Measurements from ENCODE around the gene PRG3.

Gene PRG3

DNA sequence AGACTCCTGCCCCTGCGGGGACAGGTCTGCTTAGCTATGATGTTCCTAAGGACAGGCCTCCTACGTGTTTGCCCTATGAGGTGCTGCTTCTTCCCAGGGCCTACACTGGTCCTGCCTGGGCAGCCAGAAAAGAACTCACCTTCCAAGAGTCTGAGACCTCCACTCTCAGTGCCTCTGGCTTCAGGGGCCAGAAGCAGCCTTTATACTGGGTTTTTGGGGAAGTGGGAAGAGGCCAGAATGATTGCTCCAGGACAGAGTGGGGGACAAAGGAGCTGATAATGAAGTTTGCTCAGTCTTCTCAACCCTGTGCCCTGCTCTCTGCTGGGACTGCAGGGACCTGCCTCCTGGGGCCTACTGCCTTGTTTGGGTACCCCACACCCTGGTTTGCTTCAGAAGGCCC is at the start of gene PRG3:
Gene PRG3, minus strand, starts transcription at position 176 of the 400 bp plus-strand sequence. CDS start 442 bp downstream, outside the sequence.
- Histone ChIP-seq H3K27me3 (replicated peaks; ENCODE audit: control insufficient read depth, insufficient read depth, low read length) (no peaks in the 10 kb centered on the region), H3K36me3 (ENCODE audit: control insufficient read depth, insufficient read depth, low read length) (no peaks in the 10 kb centered on the region), H3K4me3 (replicated peaks; ENCODE audit: low read depth, low read length) (no peak within 1 kb of the TSS)
- DNase-seq (ENCODE audit: extremely low read depth, insufficient read length): no peak
- no peak for TF ChIP-seq CTCF (IDR thresholded peaks at IDR 0.05; ENCODE audit: insufficient read depth, low read length, poor library complexity, severe bottlenecking)

DNA sequence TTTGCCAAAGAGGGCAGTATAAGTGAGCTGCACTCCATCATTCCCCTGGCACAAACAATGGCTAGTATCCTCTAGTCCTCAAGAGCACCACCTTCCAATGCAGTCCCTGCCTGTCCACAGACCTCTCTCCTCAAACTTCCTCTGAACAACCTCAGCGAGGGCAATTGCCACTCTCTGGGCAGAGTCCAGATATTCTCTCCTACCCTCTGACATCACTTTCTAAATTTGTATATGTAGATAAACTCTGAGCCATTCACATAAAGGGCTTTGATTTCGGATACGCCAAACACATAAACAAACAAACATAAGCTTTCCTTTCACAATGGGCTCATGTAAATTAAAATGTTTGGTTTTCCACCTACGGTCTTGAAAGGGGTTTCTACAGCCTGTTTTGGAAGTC is 49.0 kb upstream of the PRG3 start:
- Histone ChIP-seq H3K27me3 (replicated peaks; ENCODE audit: control insufficient read depth, insufficient read depth, low read length) (no peaks in the 10 kb centered on the region), H3K36me3 (ENCODE audit: control insufficient read depth, insufficient read depth, low read length) (peaks cover 3% of the 10 kb centered on the region; the same call in 1 of the 2 replicates), H3K4me3 (replicated peaks; ENCODE audit: low read depth, low read length) (no peak overlapping the region)
- no peak for DNase-seq (ENCODE audit: extremely low read depth, insufficient read length)
- no peak for TF ChIP-seq CTCF (IDR thresholded peaks at IDR 0.05; ENCODE audit: insufficient read depth, low read length, poor library complexity, severe bottlenecking)

DNA sequence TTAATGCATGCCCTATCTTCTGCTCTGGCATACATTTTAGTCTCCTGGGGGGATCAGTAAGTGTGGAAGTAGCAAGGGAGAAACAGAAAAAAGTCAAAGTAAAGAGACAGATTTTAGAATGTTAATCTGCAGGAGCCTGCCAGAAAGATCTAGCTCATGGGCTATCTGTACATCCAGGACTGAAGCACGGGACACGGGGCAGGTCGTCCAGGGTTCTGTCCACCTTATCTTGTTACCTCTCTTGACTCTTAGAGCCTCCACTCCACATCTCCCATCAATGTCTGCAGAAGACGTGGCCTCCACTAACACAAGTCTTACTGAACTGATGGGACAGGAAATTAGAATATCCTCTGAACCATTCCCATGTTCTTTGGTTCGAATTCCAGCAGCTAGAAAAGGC is 47.7 kb upstream of the PRG3 start:
- DNase-seq (ENCODE audit: extremely low read depth, insufficient read length): no peak
- Histone ChIP-seq H3K36me3 (ENCODE audit: control insufficient read depth, insufficient read depth, low read length) (peaks cover 7% of the 10 kb centered on the region), H3K4me3 (replicated peaks; ENCODE audit: low read depth, low read length) (no peak overlapping the region), H3K27me3 (replicated peaks; ENCODE audit: control insufficient read depth, insufficient read depth, low read length) (no peaks in the 10 kb centered on the region)
- no peak for TF ChIP-seq CTCF (IDR thresholded peaks at IDR 0.05; ENCODE audit: insufficient read depth, low read length, poor library complexity, severe bottlenecking)

GRCh38 chr11:57427727-57428082 is 46.8 kb upstream of the PRG3 start:
- no peak for DNase-seq (ENCODE audit: extremely low read depth, insufficient read length)
- no peak overlapping the region for H3K4me3 ChIP-seq (replicated peaks; ENCODE audit: low read depth, low read length)

GRCh38 chr11:57426929-57427726 is 46.2 kb upstream of the PRG3 start, which contains the start of gene SLC43A3:
SLC43A3 (minus strand) TSS chr11:57427121; CDS start chr11:57426172, 949 bp downstream.
- DNase-seq (ENCODE audit: extremely low read depth, insufficient read length): peak; percentile 86
- Histone ChIP-seq H3K4me3 (replicated peaks; ENCODE audit: low read depth, low read length) (peak within 1 kb of the TSS; percentile 86), H3K36me3 (ENCODE audit: control insufficient read depth, insufficient read depth, low read length) (peaks cover 11% of the 10 kb centered on the region), H3K27me3 (replicated peaks; ENCODE audit: control insufficient read depth, insufficient read depth, low read length) (no peaks in the 10 kb centered on the region)
- no peak for TF ChIP-seq CTCF (IDR thresholded peaks at IDR 0.05; ENCODE audit: insufficient read depth, low read length, poor library complexity, severe bottlenecking)

More at GRCh38 chr11:57427727-57428082, 46.8 kb upstream of the PRG3 start:
- Histone ChIP-seq H3K27me3 (replicated peaks; ENCODE audit: control insufficient read depth, insufficient read depth, low read length) (no peaks in the 10 kb centered on the region), H3K36me3 (ENCODE audit: control insufficient read depth, insufficient read depth, low read length) (peaks cover 10% of the 10 kb centered on the region)
- no peak for TF ChIP-seq CTCF (IDR thresholded peaks at IDR 0.05; ENCODE audit: insufficient read depth, low read length, poor library complexity, severe bottlenecking)

Measured in GM06990 (cell line).